Measurements from ENCODE around the gene TLE1. TPM values are rescaled to one million over a fixed set of nuclear protein-coding genes. Genes with fewer than 3 reads are reported as not detected.
A peak's percentile ranks its signal among the peaks of the same experiment; 100 is the strongest.
"Not testable (repeated sequence)": the region's sequence is repeated elsewhere in the genome, so short reads cannot be mapped to it uniquely, and the experiment has no call there.

The TLE1 gene
- total RNA-seq, 3 donors from 2014 or later = 42.9 to 51.8 (median 47.3) TPM

- Histone ChIP-seq H3K36me3 (ENCODE audit: low read depth) (no peaks in the 10 kb centered on the region), H3K4me3 (no peak overlapping the region), H3K4me1 (ENCODE audit: low read depth) (no peaks in the 10 kb centered on the region), H3K9me3 (no peaks in the 10 kb centered on the region)
- peak; percentile 31 for ATAC-seq
- intact Hi-C loops (cut with DNase I, micrococcal nuclease) = no loop called here
- TF ChIP-seq, protein P1, sequence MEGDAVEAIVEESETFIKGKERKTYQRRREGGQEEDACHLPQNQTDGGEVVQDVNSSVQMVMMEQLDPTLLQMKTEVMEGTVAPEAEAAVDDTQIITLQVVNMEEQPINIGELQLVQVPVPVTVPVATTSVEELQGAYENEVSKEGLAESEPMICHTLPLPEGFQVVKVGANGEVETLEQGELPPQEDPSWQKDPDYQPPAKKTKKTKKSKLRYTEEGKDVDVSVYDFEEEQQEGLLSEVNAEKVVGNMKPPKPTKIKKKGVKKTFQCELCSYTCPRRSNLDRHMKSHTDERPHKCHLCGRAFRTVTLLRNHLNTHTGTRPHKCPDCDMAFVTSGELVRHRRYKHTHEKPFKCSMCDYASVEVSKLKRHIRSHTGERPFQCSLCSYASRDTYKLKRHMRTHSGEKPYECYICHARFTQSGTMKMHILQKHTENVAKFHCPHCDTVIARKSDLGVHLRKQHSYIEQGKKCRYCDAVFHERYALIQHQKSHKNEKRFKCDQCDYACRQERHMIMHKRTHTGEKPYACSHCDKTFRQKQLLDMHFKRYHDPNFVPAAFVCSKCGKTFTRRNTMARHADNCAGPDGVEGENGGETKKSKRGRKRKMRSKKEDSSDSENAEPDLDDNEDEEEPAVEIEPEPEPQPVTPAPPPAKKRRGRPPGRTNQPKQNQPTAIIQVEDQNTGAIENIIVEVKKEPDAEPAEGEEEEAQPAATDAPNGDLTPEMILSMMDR (IDR thresholded peaks at IDR 0.05) = no peak
- no peak for DNase-seq
Observed at GRCh38 chr9:81609782-81610739, 79.3 kb downstream of the TLE1 start.

GRCh38 chr9:81608289-81608657, 81.1 kb downstream of the TLE1 start:
- no peaks in the 10 kb centered on the region for H3K9me3 ChIP-seq
- intact Hi-C loops (cut with DNase I, micrococcal nuclease) = no loop called here
- no peak for ATAC-seq
- no peaks in the 10 kb centered on the region for H3K4me1 ChIP-seq (ENCODE audit: low read depth)
- TF ChIP-seq, protein P1 (IDR thresholded peaks at IDR 0.05) = no peak
- no peaks in the 10 kb centered on the region for H3K36me3 ChIP-seq (ENCODE audit: low read depth)
- no peak overlapping the region for H3K4me3 ChIP-seq
- DNase-seq = no peak

GRCh38 chr9:81607593-81608288, 81.6 kb downstream of the TLE1 start:
- TF ChIP-seq, protein P1 (IDR thresholded peaks at IDR 0.05) = no peak
- Histone ChIP-seq H3K4me3 (no peak overlapping the region), H3K9me3 (no peaks in the 10 kb centered on the region), H3K4me1 (ENCODE audit: low read depth) (no peaks in the 10 kb centered on the region), H3K36me3 (ENCODE audit: low read depth) (no peaks in the 10 kb centered on the region)
- intact Hi-C loops (cut with DNase I, micrococcal nuclease) = no loop called here
- DNase-seq = no peak
- ATAC-seq = no peak

DNA sequence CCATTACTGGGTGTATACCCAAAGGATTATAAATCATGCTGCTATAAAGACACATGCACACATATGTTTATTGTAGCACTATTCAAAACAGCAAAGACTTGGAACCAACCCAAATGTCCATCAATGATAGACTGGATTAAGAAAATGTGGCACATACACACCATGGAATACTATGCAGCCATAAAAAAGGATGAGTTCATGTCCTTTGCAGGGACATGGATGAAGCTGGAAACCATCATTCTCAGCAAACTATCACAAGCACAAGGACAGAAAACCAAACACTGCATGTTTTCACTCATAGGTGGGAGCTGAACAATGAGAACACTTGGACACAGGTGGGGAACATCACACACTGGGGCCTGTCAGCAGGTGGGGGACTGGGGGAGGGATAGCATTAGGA, 83.1 kb downstream of the TLE1 start:
- intact Hi-C loops (cut with DNase I, micrococcal nuclease); H3K9me3 ChIP-seq; H3K4me3 ChIP-seq; H3K4me1 ChIP-seq (ENCODE audit: low read depth); ATAC-seq; DNase-seq; H3K36me3 ChIP-seq (ENCODE audit: low read depth): not testable (repeated sequence)

DNA sequence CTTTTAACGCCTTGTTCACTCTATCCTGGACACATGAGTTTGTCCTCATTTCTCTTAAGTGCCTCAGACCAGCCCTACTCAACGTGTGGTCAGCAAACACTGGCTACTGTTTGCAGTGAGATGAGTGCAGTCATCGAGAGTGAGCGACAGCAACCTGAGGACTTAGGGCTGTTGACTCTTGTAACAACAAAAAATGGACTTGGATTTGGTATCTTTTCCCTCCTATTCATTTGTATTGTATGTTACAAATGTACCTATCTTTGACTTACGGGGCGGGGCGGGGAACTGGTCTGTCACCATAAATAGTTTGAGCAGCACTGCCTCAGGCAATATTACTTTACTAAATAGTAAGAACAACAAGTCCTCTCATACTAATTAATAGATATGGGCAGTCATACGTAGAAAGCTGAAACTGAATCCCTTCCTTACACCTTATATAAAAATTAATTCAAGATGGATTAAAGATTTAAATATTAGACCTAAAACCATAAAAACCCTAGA, 84.1 kb downstream of the TLE1 start:
- intact Hi-C loops (cut with DNase I, micrococcal nuclease) = no loop called here
- Histone ChIP-seq H3K4me1 (ENCODE audit: low read depth) (no peaks in the 10 kb centered on the region), H3K36me3 (ENCODE audit: low read depth) (no peaks in the 10 kb centered on the region), H3K9me3 (no peaks in the 10 kb centered on the region), H3K4me3 (no peak overlapping the region)
- DNase-seq = no peak
- ATAC-seq = no peak
- TF ChIP-seq, protein P1 (IDR thresholded peaks at IDR 0.05) = no peak
